NCI-H2107 treated with DMSO at 0.1 percent for 48 hours (cell line): ENCODE measurements around the gene UNC119.
"Not testable (repeated sequence)": the region's sequence is repeated elsewhere in the genome, so short reads cannot be mapped to it uniquely, and the experiment has no call there.

Experiments used
- DNase-seq: peaks from one replicate; lab custom pipeline; 2025; ENCODE audit not compliant: unreplicated experiment; lab: John Stamatoyannopoulos, UW

The UNC119 gene

GRCh38 chr17:28523186-28523585 lies 29.2 kb downstream of the UNC119 start:
- DNase-seq = no peak

GRCh38 chr17:28522281-28522680 lies 30.1 kb downstream of the UNC119 start:
- not testable (repeated sequence) for DNase-seq

GRCh38 chr17:28521311-28522085 lies 30.9 kb downstream of the UNC119 start:
- no peak for DNase-seq

- DNase-seq = no peak
Measured at GRCh38 chr17:28520687-28521086, 31.7 kb downstream of the UNC119 start.

- DNase-seq = no peak
Measured at GRCh38 chr17:28519236-28519635, 33.2 kb downstream of the UNC119 start.

- no peak for DNase-seq
Measured at GRCh38 chr17:28518578-28518977, 33.8 kb downstream of the UNC119 start.

- DNase-seq = no peak
Measured at GRCh38 chr17:28518132-28518531, 34.3 kb downstream of the UNC119 start.

GRCh38 chr17:28515518-28515917 lies 36.9 kb downstream of the UNC119 start:
- no peak for DNase-seq

- no peak for DNase-seq
Measured at GRCh38 chr17:28514561-28515002, 37.8 kb downstream of the UNC119 start.

- no peak for DNase-seq
Measured at GRCh38 chr17:28513476-28513875, 38.9 kb downstream of the UNC119 start.

- DNase-seq = no peak
Measured at GRCh38 chr17:28511858-28512461, 40.5 kb downstream of the UNC119 start.

- DNase-seq = no peak
Measured at GRCh38 chr17:28509789-28510188, 42.6 kb downstream of the UNC119 start.

- DNase-seq = no peak
Measured at GRCh38 chr17:28508211-28508724, 44.2 kb downstream of the UNC119 start.

GRCh38 chr17:28507567-28508203 lies 44.7 kb downstream of the UNC119 start:
- DNase-seq = no peak

GRCh38 chr17:28506763-28507487 lies 45.5 kb downstream of the UNC119 start:
- DNase-seq = no peak

- DNase-seq = no peak
Measured at GRCh38 chr17:28505986-28506665, 46.3 kb downstream of the UNC119 start, which contains the start of gene FOXN1. TSS of gene FOXN1 (plus strand) at chr17:28506348. CDS start at chr17:28523970, 17,622 bp downstream.

- no peak for DNase-seq
Measured at GRCh38 chr17:28503420-28503819, 49.0 kb downstream of the UNC119 start.

- DNase-seq = no peak
Measured at GRCh38 chr17:28501421-28502284, 50.8 kb downstream of the UNC119 start.

GRCh38 chr17:28500712-28501379 lies 51.6 kb downstream of the UNC119 start:
- DNase-seq = no peak
